Measurements from ENCODE around the gene UBE2E3.

GRCh38 chr2:180960982-180961381, 19.4 kb upstream of the UBE2E3 start:
- no peak for TF ChIP-seq CTCF (conservative IDR thresholded peaks at IDR 0.05)
- no peak for TF ChIP-seq EZH2 (IDR thresholded peaks at IDR 0.05; ENCODE audit: low read depth)

Measured in PC-9 (cell line).